Measurements from ENCODE around the gene MYO9A.
"Not testable (repeated sequence)": the region's sequence is repeated elsewhere in the genome, so short reads cannot be mapped to it uniquely, and the experiment has no call there.

Gene MYO9A

DNA sequence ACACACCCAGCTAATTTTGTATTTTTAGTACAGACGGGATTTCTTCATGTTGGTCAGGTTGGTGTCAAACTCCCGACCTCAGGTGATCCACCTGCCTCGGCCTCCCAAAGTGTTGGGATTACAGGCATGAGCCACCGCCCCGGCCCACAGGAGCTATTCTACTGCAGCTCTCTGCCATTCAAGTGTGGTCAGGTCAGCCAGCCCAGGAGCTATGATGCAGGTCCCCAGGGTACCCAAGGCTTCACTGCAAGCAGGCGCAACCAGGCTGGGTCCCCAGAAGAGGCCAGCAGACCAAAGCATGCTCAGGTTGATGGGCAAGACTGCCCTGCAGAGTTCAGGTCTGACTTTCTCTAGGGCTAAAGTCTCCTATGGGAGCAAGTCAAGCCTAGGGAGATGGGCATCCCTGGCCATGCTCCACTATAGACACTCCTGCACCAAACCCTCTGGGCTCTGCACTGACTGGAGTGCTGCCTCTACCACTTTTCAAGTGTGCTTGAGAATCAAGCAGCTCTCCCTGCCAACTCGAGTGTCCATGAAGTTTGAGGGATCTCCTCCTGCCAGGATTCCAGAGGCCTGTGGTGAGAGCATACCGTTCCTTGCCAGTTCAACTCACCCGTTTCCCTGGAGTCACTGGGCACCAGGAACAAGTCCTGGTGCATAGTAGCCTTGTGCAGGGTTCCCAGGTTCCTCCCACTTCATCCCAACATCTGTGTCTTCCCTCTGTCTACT lies 30.9 kb downstream of the MYO9A start:
- Histone ChIP-seq H3K27me3 (ENCODE audit: insufficient read depth, insufficient read length) (no peaks in the 10 kb centered on the region), H3K9ac (ENCODE audit: insufficient read length, low read depth) (no peak overlapping the region), H3K9me3 (ENCODE audit: insufficient read depth, low read length) (peaks cover 10% of the 10 kb centered on the region; the same call in 1 of the 2 replicates), H3K36me3 (ENCODE audit: insufficient read depth, insufficient read length, low read length) (no peaks in the 10 kb centered on the region), H3K4me1 (ENCODE audit: insufficient read depth, insufficient read length) (no peaks in the 10 kb centered on the region), H3K4me3 (ENCODE audit: insufficient read length, low read depth) (no peak overlapping the region)
- DNase-seq (ENCODE audit: low read depth, low spot score): no peak
- TF ChIP-seq SUZ12 (IDR thresholded peaks at IDR 0.05; ENCODE audit: extremely low read depth, insufficient read depth, insufficient read length) (no peak), ZNF274 (IDR thresholded peaks at IDR 0.05; ENCODE audit: low read depth, low read length) (no peak), YY1 (IDR thresholded peaks at IDR 0.05; ENCODE audit: insufficient read depth, insufficient read length) (no peak)

DNA sequence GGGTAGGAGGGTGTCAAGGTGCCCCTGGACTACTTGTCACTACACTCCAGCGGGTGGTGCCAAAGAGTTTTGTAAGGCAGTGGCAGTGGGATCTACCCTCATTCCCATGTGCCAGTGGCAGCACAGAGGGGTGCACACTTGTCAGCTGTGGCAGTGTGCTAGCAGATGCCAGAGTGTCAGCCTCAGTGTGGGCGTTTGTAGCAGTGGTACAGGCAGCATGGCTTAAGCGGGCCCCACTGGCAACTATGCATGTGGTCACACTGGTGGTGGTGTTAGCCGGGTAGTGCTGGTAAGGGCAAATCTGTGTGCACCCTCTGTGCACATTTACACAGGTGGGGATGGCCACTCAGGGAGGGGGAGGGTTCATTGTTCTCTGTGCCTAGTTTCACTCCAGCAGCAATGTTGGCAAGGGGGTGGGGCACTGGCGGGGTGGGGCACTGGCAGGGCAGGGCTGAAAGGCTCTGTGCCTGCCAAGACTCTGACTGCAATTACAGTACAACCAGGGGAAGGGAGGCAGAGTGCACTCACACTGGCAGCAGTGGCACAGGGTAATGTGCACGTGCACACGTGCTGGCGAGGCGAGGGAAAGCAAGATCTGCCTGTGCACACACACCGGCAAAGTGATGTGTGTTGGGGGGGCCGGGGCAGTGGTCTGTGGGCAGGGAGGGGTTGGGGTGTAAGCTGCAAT lies 31.8 kb downstream of the MYO9A start:
- Histone ChIP-seq H3K4me1 (ENCODE audit: insufficient read depth, insufficient read length) (no peaks in the 10 kb centered on the region), H3K36me3 (ENCODE audit: insufficient read depth, insufficient read length, low read length) (no peaks in the 10 kb centered on the region), H3K9ac (ENCODE audit: insufficient read length, low read depth) (no peak overlapping the region), H3K27me3 (ENCODE audit: insufficient read depth, insufficient read length) (no peaks in the 10 kb centered on the region), H3K4me3 (ENCODE audit: insufficient read length, low read depth) (no peak overlapping the region), H3K9me3 (ENCODE audit: insufficient read depth, low read length) (peaks cover 10% of the 10 kb centered on the region; the same call in 1 of the 2 replicates)
- TF ChIP-seq ZNF274 (IDR thresholded peaks at IDR 0.05; ENCODE audit: low read depth, low read length): no peak
- no peak for TF ChIP-seq SUZ12 (IDR thresholded peaks at IDR 0.05; ENCODE audit: extremely low read depth, insufficient read depth, insufficient read length)
- no peak for DNase-seq (ENCODE audit: low read depth, low spot score)

DNA sequence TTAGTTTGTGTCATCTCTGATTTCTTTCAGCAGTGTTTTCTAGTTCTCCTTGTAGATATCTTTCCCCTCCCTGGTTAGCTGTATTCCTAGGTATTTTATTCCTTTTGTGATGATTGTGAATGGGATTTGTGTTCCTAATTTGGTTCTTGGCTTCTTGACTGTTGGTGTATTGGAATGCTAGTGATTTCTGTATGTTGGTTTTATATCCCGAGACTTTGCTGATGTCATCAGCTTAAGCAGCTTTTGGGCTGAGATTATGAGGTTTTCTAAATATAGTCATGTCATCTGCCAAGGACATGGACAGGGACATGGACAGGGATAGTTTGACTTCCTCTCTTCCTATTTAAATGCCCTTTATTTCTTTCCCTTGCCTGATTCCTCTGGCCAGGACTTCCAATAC lies 35.8 kb downstream of the MYO9A start:
- Histone ChIP-seq H3K27me3 (ENCODE audit: insufficient read depth, insufficient read length) (no peaks in the 10 kb centered on the region), H3K9me3 (ENCODE audit: insufficient read depth, low read length) (peaks cover 10% of the 10 kb centered on the region; the same call in 1 of the 2 replicates), H3K36me3 (ENCODE audit: insufficient read depth, insufficient read length, low read length) (no peaks in the 10 kb centered on the region), H3K4me3 (ENCODE audit: insufficient read length, low read depth) (no peak overlapping the region), H3K9ac (ENCODE audit: insufficient read length, low read depth) (no peak overlapping the region), H3K4me1 (ENCODE audit: insufficient read depth, insufficient read length) (no peaks in the 10 kb centered on the region)
- TF ChIP-seq YY1 (IDR thresholded peaks at IDR 0.05; ENCODE audit: insufficient read depth, insufficient read length) (no peak), ZNF274 (IDR thresholded peaks at IDR 0.05; ENCODE audit: low read depth, low read length) (no peak), SUZ12 (IDR thresholded peaks at IDR 0.05; ENCODE audit: extremely low read depth, insufficient read depth, insufficient read length) (no peak)
- DNase-seq (ENCODE audit: low read depth, low spot score): no peak

DNA sequence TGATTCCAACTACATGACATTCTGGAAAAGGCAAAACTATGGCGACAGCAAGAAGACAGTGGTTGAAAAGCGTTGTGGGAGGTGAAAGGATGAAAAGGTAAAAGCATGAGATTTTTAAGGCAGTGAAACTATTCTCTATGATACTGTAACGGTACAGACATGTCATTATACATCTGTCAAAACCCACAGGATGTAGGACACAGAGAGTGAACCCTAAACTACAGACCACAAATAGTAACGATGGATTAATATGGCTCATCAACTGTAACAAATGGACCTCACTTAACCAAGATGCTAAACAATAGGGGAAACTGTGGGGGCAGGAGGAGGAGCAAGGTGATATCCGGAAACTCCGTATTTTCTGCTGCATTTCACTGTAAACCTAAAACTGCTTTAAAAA lies 39.1 kb downstream of the MYO9A start:
- TF ChIP-seq ZNF274 (IDR thresholded peaks at IDR 0.05; ENCODE audit: low read depth, low read length): no peak
- no peaks in the 10 kb centered on the region for H3K27me3 ChIP-seq (ENCODE audit: insufficient read depth, insufficient read length)
- no peaks in the 10 kb centered on the region for H3K4me1 ChIP-seq (ENCODE audit: insufficient read depth, insufficient read length)
- no peak overlapping the region for H3K4me3 ChIP-seq (ENCODE audit: insufficient read length, low read depth)
- H3K9ac ChIP-seq (ENCODE audit: insufficient read length, low read depth): no peak overlapping the region
- no peaks in the 10 kb centered on the region for H3K9me3 ChIP-seq (ENCODE audit: insufficient read depth, low read length)
- no peaks in the 10 kb centered on the region for H3K36me3 ChIP-seq (ENCODE audit: insufficient read depth, insufficient read length, low read length)
- no peak for DNase-seq (ENCODE audit: low read depth, low spot score)

DNA sequence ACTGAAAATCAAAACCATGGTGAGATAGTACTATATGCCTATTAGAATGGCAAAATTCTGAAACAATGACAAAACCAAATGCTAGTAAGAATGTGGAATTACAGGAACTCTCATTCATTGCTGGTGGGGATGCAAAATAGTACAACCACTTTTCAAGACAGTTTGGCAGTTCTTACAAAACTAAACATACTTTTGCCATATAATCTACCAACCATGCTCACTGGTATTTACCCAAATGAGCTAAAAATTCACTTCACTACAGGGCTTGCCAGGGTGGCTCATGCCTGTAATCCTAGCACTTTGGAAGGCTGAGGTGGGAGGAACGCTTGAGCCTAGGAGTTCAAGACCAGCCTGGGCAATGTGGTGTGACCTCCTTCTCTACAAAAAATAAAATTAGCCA lies 40.0 kb downstream of the MYO9A start:
- no peak overlapping the region for H3K9ac ChIP-seq (ENCODE audit: insufficient read length, low read depth)
- H3K36me3 ChIP-seq (ENCODE audit: insufficient read depth, insufficient read length, low read length): no peaks in the 10 kb centered on the region
- no peak for TF ChIP-seq YY1 (IDR thresholded peaks at IDR 0.05; ENCODE audit: insufficient read depth, insufficient read length)
- TF ChIP-seq ZNF274 (IDR thresholded peaks at IDR 0.05; ENCODE audit: low read depth, low read length): no peak
- TF ChIP-seq SUZ12 (IDR thresholded peaks at IDR 0.05; ENCODE audit: extremely low read depth, insufficient read depth, insufficient read length): no peak
- H3K27me3 ChIP-seq (ENCODE audit: insufficient read depth, insufficient read length): no peaks in the 10 kb centered on the region
- H3K4me3 ChIP-seq (ENCODE audit: insufficient read length, low read depth): no peak overlapping the region
- no peaks in the 10 kb centered on the region for H3K9me3 ChIP-seq (ENCODE audit: insufficient read depth, low read length)
- no peak for DNase-seq (ENCODE audit: low read depth, low spot score)
- no peaks in the 10 kb centered on the region for H3K4me1 ChIP-seq (ENCODE audit: insufficient read depth, insufficient read length)

DNA sequence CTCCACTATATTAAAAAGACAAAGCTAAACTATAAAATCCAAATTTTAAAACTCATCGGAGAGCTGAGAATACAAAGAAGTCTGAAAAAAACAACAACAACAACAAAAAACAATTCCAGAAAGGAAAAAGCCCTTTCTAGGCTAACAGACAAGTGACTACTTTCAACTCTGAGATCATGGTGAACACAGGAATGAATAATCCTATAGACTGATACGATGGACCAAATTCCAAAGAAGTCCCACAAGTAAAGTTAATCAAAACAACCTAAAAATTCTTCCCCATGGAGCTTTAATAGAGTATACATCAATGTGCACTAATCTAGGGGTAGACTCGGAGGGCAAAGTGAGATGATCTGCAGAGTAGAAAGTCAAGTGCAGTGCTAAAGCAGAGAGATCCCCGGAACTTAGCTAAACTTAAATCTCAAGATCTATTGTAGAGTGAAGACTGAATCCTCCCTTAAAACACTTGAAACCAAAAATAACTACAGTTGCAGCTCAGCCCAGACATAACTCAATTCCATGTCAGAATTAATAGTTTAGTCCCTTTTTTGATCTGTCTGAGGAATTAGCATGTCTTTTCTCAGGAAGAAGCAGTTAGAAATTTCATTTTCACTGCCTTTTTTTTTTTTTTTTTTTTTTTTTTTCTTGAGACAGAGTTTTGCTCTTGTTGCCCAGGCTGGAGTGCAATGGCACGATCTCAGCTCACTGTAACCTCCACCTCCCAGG lies 43.5 kb downstream of the MYO9A start:
- Histone ChIP-seq H3K4me1 (ENCODE audit: insufficient read depth, insufficient read length) (no peaks in the 10 kb centered on the region), H3K9ac (ENCODE audit: insufficient read length, low read depth) (no peak overlapping the region), H3K27me3 (ENCODE audit: insufficient read depth, insufficient read length) (no peaks in the 10 kb centered on the region), H3K4me3 (ENCODE audit: insufficient read length, low read depth) (no peak overlapping the region), H3K9me3 (ENCODE audit: insufficient read depth, low read length) (no peaks in the 10 kb centered on the region), H3K36me3 (ENCODE audit: insufficient read depth, insufficient read length, low read length) (no peaks in the 10 kb centered on the region)
- TF ChIP-seq ZNF274 (IDR thresholded peaks at IDR 0.05; ENCODE audit: low read depth, low read length): no peak
- no peak for TF ChIP-seq YY1 (IDR thresholded peaks at IDR 0.05; ENCODE audit: insufficient read depth, insufficient read length)
- no peak for TF ChIP-seq SUZ12 (IDR thresholded peaks at IDR 0.05; ENCODE audit: extremely low read depth, insufficient read depth, insufficient read length)
- DNase-seq (ENCODE audit: low read depth, low spot score): no peak

DNA sequence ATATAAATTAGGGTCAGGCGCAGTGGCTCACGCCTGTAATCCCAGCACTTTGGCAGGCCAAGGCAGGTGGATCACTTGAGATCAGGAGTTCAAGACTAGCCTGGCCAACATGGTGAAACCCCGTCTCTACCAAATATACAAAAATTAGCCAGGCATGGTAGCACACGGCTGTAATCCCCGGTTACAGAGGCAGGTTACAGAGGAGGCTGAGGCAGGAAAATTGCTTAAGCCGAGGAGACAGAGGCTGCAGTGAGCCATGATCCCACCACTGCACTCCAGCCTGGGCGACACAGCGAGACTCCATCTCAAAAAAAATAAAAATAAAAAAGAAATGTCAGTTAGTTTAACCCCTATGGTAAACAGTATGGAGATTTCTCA lies 46.5 kb downstream of the MYO9A start:
- not testable (repeated sequence) for H3K4me1 ChIP-seq (ENCODE audit: insufficient read depth, insufficient read length); H3K4me3 ChIP-seq (ENCODE audit: insufficient read length, low read depth); H3K9me3 ChIP-seq (ENCODE audit: insufficient read depth, low read length); DNase-seq (ENCODE audit: low read depth, low spot score); H3K9ac ChIP-seq (ENCODE audit: insufficient read length, low read depth); H3K27me3 ChIP-seq (ENCODE audit: insufficient read depth, insufficient read length); H3K36me3 ChIP-seq (ENCODE audit: insufficient read depth, insufficient read length, low read length)

All from NT2/D1 (cell line).